Suprapubic skin (tissue), 2 donors: ENCODE measurements around the gene SHMT2.

ENCODE experiments used
- EP300 ChIP-seq: sonication (generic); formaldehyde crosslinking; IDR thresholded peaks from one replicate; pipeline ENCODE4 v1.6.1; 2017; ENCODE audit warnings: antibody characterized with exemption
- POLR2A ChIP-seq, 2 donors: fragments of 450-650 bp; IDR thresholded peaks; one replicate each; pipeline ENCODE4 v1.6.1; 2017; ENCODE audit warnings: antibody characterized with exemption in 2 of 2, mild to moderate bottlenecking in 2 of 2, moderate library complexity in 2 of 2

DNA sequence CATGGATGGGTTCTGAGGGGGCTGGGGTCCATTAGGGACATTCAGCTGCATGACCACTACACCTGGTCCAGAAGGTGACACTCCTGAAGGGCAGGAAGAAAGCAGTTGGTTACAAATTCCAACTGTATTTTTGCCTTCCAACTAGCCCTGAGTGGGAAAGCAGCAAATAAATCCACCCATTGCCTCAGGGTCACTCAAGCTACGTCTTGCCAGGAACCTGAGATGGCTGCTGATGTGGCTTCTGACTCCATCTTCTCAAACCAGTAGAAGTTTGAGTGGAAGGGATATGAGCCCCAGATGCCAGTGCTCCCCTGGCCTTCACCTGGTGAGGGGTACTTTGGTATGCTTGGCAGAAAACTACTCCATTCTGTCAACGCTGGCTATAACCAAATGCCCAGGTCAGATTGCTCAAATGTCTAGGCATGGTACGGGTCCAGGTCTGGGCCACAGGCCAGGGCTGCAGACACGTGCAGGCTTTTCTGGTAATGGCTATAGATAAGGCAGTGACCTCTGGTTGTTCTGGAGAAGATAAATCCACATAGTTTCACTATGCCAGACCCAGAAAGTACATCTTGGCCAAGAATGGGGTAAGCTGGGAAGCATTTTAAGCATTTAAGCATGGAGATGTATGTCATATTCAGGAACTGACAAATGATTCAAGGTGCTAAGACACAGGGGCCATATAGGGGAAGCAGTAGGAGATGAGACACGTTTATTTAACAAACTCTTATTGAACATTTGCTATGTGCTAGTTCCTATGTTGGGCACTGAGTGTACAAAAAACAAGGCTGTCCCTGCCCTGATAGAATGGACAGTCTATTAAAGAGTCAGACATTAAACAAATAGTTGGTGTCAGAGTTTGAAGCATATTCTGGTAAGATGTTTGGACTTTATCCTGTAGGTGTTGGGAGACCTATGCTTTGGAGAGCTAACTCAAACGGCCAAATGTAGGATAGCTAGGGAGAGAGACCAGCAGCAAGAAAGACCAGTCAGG is 29.8 kb downstream of the SHMT2 start:
- TF ChIP-seq POLR2A (IDR thresholded peaks at IDR 0.05): no peak
- TF ChIP-seq EP300: no peak
